HEK293 (cell line): ENCODE data around the gene FTH1.

Experiments used
- GLIS1 ChIP-seq: fragments of 450-650 bp; formaldehyde crosslinking; IDR thresholded peaks from 2 replicates; pipeline ENCODE4 v1.5.1; 2016; ENCODE audit warnings: missing biosample characterization, missing genetic modification characterization
- HOXC10 ChIP-seq: sonication (generic); formaldehyde crosslinking; IDR thresholded peaks from 2 replicates; pipeline ENCODE4 v1.8.1; 2023; ENCODE audit warnings: mild to moderate bottlenecking, missing genetic modification reagents
- KLF16 ChIP-seq: fragments of 450-650 bp; formaldehyde crosslinking; IDR thresholded peaks from 2 replicates; pipeline ENCODE4 v1.5.1; 2017; ENCODE audit warnings: missing biosample characterization, missing genetic modification characterization
- OVOL3 ChIP-seq: fragments of 450-650 bp; formaldehyde crosslinking; IDR thresholded peaks from 2 replicates; pipeline ENCODE4 v1.5.1; 2016; ENCODE audit warnings: missing biosample characterization, missing genetic modification characterization
- PRDM10 ChIP-seq: fragments of 450-650 bp; formaldehyde crosslinking; IDR thresholded peaks from 2 replicates; pipeline ENCODE4 v1.5.1; 2016; ENCODE audit warnings: missing biosample characterization, missing genetic modification characterization
- REST ChIP-seq: fragments of 450-650 bp; formaldehyde crosslinking; IDR thresholded peaks from 2 replicates; pipeline ENCODE4 v1.5.1; 2016; ENCODE audit warnings: missing biosample characterization, missing genetic modification characterization
- SP2 ChIP-seq: fragments of 450-650 bp; formaldehyde crosslinking; IDR thresholded peaks from 2 replicates; pipeline ENCODE4 v1.5.1; 2016; ENCODE audit warnings: missing biosample characterization, missing genetic modification characterization
- SP3 ChIP-seq: fragments of 450-650 bp; formaldehyde crosslinking; IDR thresholded peaks from 2 replicates; pipeline ENCODE4 v1.5.1; 2016; ENCODE audit warnings: missing biosample characterization, missing genetic modification characterization
- YY1 ChIP-seq: fragments of 450-650 bp; formaldehyde crosslinking; IDR thresholded peaks from 2 replicates; pipeline ENCODE4 v1.5.1; 2018; ENCODE audit warnings: missing biosample characterization, missing genetic modification characterization
- YY2 ChIP-seq: fragments of 450-650 bp; formaldehyde crosslinking; IDR thresholded peaks from 2 replicates; pipeline ENCODE4 v1.5.1; 2016; ENCODE audit warnings: missing biosample characterization, missing genetic modification characterization
- ZBTB20 ChIP-seq: fragments of 450-650 bp; formaldehyde crosslinking; IDR thresholded peaks from 2 replicates; pipeline ENCODE4 v1.5.1; 2016; ENCODE audit warnings: missing biosample characterization, missing genetic modification characterization
- ZBTB21 ChIP-seq: fragments of 450-650 bp; formaldehyde crosslinking; IDR thresholded peaks from 2 replicates; pipeline ENCODE4 v1.5.1; 2017; ENCODE audit warnings: missing biosample characterization, missing genetic modification characterization
- ZBTB26 ChIP-seq: fragments of 450-650 bp; formaldehyde crosslinking; optimal IDR thresholded peaks from 2 replicates; pipeline ENCODE3; 2016; ENCODE audit warnings: missing biosample characterization, mild to moderate bottlenecking, missing genetic modification characterization
- ZBTB48 ChIP-seq: fragments of 450-650 bp; formaldehyde crosslinking; IDR thresholded peaks from 2 replicates; pipeline ENCODE4 v1.5.1; 2016; ENCODE audit warnings: missing biosample characterization, missing genetic modification characterization
- ZBTB7A ChIP-seq: fragments of 450-650 bp; formaldehyde crosslinking; IDR thresholded peaks from 2 replicates; pipeline ENCODE4 v1.5.1; 2016; ENCODE audit warnings: low read depth, missing biosample characterization, missing genetic modification characterization
- ZNF174 ChIP-seq: fragments of 450-650 bp; formaldehyde crosslinking; IDR thresholded peaks from 2 replicates; pipeline ENCODE4 v1.5.0; 2017; ENCODE audit warnings: missing biosample characterization, mild to moderate bottlenecking, missing genetic modification characterization
- ZNF214 ChIP-seq: fragments of 450-650 bp; formaldehyde crosslinking; IDR thresholded peaks from 2 replicates; pipeline ENCODE4 v1.5.1; 2017; ENCODE audit warnings: missing biosample characterization, mild to moderate bottlenecking, missing genetic modification characterization, borderline replicate concordance
- ZNF24 ChIP-seq: fragments of 450-650 bp; formaldehyde crosslinking; IDR thresholded peaks from 2 replicates; pipeline ENCODE4 v1.5.1; 2016; ENCODE audit warnings: missing biosample characterization, missing genetic modification characterization
- ZNF292 ChIP-seq: fragments of 450-650 bp; formaldehyde crosslinking; IDR thresholded peaks from 2 replicates; pipeline ENCODE4 v1.5.1; 2016; ENCODE audit warnings: low read depth, missing biosample characterization, missing genetic modification characterization, borderline replicate concordance
- ZNF341 ChIP-seq: fragments of 450-650 bp; formaldehyde crosslinking; IDR thresholded peaks from 2 replicates; pipeline ENCODE4; 2016; ENCODE audit warnings: low read depth, missing biosample characterization, missing genetic modification characterization
- ZNF350 ChIP-seq: fragments of 450-650 bp; formaldehyde crosslinking; IDR thresholded peaks from 2 replicates; pipeline ENCODE4 v1.5.0; 2017; ENCODE audit warnings: missing biosample characterization, mild to moderate bottlenecking, missing genetic modification characterization
- ZNF354C ChIP-seq: fragments of 450-650 bp; formaldehyde crosslinking; IDR thresholded peaks from 2 replicates; pipeline ENCODE4 v1.5.1; 2016; ENCODE audit warnings: missing biosample characterization, missing genetic modification characterization, low read depth, borderline replicate concordance
- ZNF37A ChIP-seq: fragments of 450-650 bp; IDR thresholded peaks from 2 replicates; pipeline ENCODE4 v1.5.1; 2018; ENCODE audit warnings: missing biosample characterization, missing genetic modification characterization
- ZNF426 ChIP-seq: fragments of 450-650 bp; formaldehyde crosslinking; IDR thresholded peaks from 2 replicates; pipeline ENCODE4 v1.5.1; 2017; ENCODE audit warnings: missing biosample characterization, missing genetic modification characterization, mild to moderate bottlenecking, inconsistent platforms, moderate library complexity
- ZNF488 ChIP-seq: fragments of 450-650 bp; formaldehyde crosslinking; IDR thresholded peaks from 2 replicates; pipeline ENCODE4 v1.5.1; 2016; ENCODE audit warnings: missing biosample characterization, missing genetic modification characterization
- ZNF561 ChIP-seq: fragments of 450-650 bp; IDR thresholded peaks from 2 replicates; pipeline ENCODE4 v1.5.1; 2018; ENCODE audit warnings: missing biosample characterization, missing genetic modification characterization, borderline replicate concordance
- ZNF580 ChIP-seq: fragments of 450-650 bp; formaldehyde crosslinking; IDR thresholded peaks from 2 replicates; pipeline ENCODE4 v1.5.1; 2016; ENCODE audit warnings: missing biosample characterization, missing genetic modification characterization
- ZNF624 ChIP-seq: fragments of 450-650 bp; formaldehyde crosslinking; IDR thresholded peaks from 2 replicates; pipeline ENCODE4 v1.5.1; 2017; ENCODE audit warnings: missing biosample characterization, missing genetic modification characterization
- ZNF626 ChIP-seq: fragments of 450-650 bp; sonication (Bioruptor Pico); formaldehyde crosslinking; IDR thresholded peaks from 2 replicates; pipeline ENCODE4 v1.5.1; 2018; ENCODE audit warnings: missing biosample characterization, missing genetic modification characterization, inconsistent platforms
- ZNF654 ChIP-seq: fragments of 450-650 bp; formaldehyde crosslinking; IDR thresholded peaks from 2 replicates; pipeline ENCODE4 v1.5.1; 2016; ENCODE audit warnings: low read depth, missing biosample characterization, missing genetic modification characterization
- ZNF677 ChIP-seq: fragments of 450-650 bp; IDR thresholded peaks from 2 replicates; pipeline ENCODE4 v1.5.0; 2018; ENCODE audit warnings: missing biosample characterization, mild to moderate bottlenecking, missing genetic modification characterization, moderate library complexity
- ZNF785 ChIP-seq: fragments of 450-650 bp; formaldehyde crosslinking; IDR thresholded peaks from 2 replicates; pipeline ENCODE4 v1.5.1; 2016; ENCODE audit warnings: missing biosample characterization, missing genetic modification characterization

FTH1 gene

GRCh38 chr11:61917334-61918109 is 49.9 kb downstream of the FTH1 start, which contains the start of gene RAB3IL1 (continued):
- TF ChIP-seq PRDM10 (tag by site-specific recombination) (no peak), ZNF785 (tag by site-specific recombination) (no peak), ZNF426 (no peak), YY1 (tag by site-specific recombination) (no peak), KLF16 (tag by site-specific recombination) (peak; percentile 31; the same call in 1 of the 2 replicates), ZBTB21 (no peak), ZNF561 (tag by site-specific recombination) (no peak; the same call in 1 of the 2 replicates), ZNF341 (tag by site-specific recombination) (0 out of 2 replicates have a peak, but pooled peaks have one; percentile 17), ZNF292 (tag by site-specific recombination) (no peak), ZNF37A (tag by site-specific recombination) (no peak), HOXC10 (CRISPR knock-in tag) (no peak), GLIS1 (peak; percentile 46; the same call in 1 of the 2 replicates), ZNF624 (tag by site-specific recombination) (no peak), ZNF24 (tag by site-specific recombination) (0 out of 2 replicates have a peak, but pooled peaks have one; percentile 29), YY2 (no peak), ZNF488 (tag by site-specific recombination) (no peak), ZNF214 (tag by site-specific recombination) (no peak), ZBTB48 (tag by site-specific recombination) (peak; percentile 64; the same call in 1 of the 2 replicates), ZNF580 (tag by site-specific recombination) (0 out of 2 replicates have a peak, but pooled peaks have one; percentile 70), ZNF654 (no peak), ZBTB20 (tag by site-specific recombination) (no peak), OVOL3 (no peak), ZNF677 (tag by site-specific recombination) (no peak), REST (no peak), ZNF174 (tag by site-specific recombination) (no peak), SP2 (peak; percentile 45), ZNF354C (tag by site-specific recombination) (no peak), ZBTB7A (tag by site-specific recombination) (no peak), SP3 (tag by site-specific recombination) (peak; percentile 69), ZBTB26 (peak; percentile 60), ZNF626 (tag by site-specific recombination) (no peak), ZNF350 (tag by site-specific recombination) (no peak)
